Activated CD4-positive, CD25-positive, alpha-beta regulatory T cell treated with anti-CD3 and anti-CD28 coated beads, Interleukin-2, amount 50 U/mL, for 16 hours (primary cell): ENCODE measurements around the gene FNIP1.
"Not testable (repeated sequence)": the region's sequence is repeated elsewhere in the genome, so short reads cannot be mapped to it uniquely, and the experiment has no call there.

ENCODE experiments used
- DNase-seq: peaks from one replicate; pipeline ENCODE4 v3.0.0-alpha.2; 2020; ENCODE audit warnings: low read depth, low spot score

FNIP1 gene

DNA sequence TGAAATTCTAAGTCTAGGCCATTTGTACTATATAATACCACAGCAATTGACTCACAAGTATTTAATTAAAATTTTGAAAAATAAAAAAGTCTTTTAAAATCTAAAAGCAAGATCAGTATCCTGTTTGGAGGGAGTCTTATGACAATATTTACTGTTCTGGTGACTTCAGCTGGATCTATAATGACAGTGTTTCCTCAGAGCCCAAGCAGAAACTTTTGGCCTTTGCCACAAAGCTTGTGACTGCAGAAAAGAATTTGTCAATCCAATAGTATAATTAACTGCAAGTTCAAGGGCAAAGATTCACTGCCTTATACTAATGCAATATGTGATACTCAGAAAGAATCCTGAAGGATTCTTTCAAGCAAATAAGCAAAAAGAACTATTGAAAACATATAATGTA is 112.2 kb downstream of the FNIP1 start:
- DNase-seq, result no peak

DNA sequence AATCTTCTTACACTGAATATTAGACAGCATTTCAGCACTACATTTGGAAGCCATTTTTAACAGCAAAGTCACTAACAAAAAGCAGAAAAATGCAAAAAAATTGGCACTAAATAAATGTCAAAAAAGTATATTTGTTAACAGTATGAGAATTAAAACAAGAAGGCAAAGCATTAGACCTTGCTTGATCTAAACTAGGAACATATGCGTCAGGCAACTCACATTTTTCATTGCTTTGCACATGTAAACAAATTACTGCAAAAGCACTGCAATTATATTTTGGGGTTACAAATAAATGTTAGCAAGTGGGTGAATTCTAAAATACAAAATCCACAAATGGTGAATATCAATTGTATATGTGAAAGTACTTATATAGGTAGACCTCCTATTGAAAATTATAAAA is 112.8 kb downstream of the FNIP1 start:
- no peak for DNase-seq

- DNase-seq, result no peak
These were observed 114.0 kb downstream of the FNIP1 start for GRCh38 chr5:131682826-131683225.

DNA sequence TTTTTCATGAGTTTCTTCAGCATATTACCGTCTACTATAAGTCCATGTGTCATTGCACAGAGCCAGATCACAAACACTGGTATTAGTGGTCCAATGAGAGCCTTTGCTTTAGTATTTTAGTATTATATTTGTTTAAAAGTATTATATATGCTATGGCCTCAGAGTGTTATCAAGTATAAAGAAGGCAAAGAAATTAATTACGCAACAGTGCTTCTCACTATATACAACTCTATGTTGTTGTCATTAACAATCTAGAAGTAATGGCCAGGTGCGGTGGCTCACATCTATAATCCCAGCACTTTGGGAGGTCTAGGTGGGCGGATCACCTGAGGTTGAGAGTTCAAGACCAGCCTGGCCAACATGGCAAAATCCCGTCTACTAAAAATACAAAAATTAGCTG is 114.6 kb downstream of the FNIP1 start:
- DNase-seq, result no peak

DNA sequence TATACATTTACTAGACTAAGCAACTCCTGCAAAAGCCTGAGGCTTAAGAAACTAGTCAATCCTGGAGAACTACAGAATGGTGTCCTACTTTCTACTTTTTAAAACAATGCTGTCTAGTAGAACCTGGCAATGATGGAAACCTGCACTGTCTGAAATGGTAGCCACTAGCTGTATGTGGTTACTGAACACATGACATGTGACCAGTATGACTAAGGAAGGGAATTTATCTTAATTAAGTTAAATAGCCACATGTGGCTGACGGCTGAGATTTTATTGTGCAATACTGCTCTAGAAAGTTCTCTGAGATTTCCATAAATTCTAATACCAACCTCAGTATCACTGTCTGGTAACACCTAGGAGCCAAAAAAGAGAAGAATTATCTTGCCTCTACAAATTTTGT is 116.9 kb downstream of the FNIP1 start:
- DNase-seq, result no peak

GRCh38 chr5:131678273-131678672 is 118.5 kb downstream of the FNIP1 start:
- not testable (repeated sequence) for DNase-seq

DNA sequence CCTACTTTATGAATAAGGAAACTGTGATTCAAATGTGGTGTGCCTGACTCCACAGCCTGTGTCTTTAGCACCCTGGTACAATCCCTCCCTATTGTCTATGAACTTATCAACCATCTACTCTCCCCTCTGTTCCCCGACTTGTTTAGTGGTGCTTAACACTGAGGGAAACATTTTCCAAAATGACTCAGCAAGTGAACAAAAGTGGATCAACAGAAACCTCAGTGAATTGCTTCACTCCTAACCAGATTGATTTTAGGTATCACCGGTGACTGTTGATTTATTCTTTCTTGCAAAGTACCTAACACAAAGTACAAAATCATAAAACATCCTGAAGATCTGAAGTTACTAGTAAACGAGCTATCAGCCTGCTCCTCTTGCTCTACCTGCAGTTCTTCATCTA is 119.7 kb downstream of the FNIP1 start:
- DNase-seq, result no peak

DNA sequence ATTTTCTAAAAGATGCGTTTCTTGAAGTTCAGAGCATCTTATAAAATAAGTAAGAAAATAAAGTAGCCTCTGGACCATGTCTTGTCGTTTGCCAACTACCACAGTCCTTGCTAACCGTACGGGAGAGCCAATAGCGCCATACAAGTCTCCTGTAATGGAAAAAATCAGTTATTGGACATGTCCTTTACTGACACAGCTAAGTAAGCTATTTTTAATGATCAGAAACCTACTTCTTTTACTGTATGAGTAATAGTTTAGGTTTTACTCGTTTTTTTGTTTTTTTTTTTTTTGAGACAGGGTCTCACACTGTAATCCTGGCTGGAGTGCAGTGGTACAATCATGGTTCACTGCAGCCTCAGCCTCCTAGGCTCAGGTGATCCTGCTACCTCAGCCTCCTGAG is 124.0 kb downstream of the FNIP1 start:
- no peak for DNase-seq

DNA sequence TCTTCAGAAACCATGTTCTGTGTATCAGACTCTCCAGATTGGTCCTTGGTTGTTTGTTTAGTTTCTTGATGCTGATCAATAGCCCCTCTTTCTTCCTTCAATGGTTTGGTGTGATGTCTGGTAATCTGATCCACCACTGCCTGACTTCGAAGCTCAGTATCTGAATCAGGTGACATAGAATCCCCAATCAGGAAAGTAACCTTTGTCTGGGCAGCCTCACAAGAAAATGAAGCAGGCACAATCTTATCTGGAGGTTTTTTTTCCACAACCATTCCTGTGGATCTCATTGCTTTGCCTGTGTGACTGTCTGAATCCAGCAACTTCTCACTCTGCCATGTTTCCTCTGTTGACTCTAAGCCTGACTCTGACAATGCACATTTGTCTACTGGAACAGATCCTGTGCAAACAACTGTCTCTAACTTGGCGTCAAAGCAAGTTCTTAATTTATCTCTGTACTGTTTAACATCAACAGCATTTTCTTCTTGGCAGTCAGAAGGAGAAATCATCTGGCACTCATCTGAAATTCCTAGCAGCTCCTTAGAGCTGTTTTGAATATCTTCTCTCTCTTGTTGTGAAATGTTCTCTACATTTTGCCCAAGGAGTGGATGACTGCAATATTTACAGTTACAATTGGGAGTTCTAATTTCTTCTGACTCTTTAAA is 124.7 kb downstream of the FNIP1 start:
- DNase-seq, result no peak

DNA sequence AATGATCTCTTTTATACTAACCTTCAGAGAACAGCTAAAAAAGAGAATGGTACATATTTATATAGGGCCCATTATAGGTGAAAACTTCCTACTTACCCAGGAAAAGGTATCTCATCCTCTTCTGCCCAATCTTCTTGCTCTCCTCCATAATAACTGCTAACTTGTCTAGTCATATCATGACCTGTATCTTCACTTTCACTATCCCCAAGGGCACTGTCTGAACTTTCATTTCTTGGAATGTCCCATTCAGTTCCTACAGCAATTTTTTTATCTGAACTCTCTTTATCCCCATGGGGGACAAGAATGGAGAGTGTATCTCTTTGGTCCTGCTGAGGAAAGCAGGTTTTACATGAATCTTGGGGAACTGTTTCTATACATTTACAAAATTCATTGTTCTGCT is 125.4 kb downstream of the FNIP1 start:
- DNase-seq, result no peak

DNA sequence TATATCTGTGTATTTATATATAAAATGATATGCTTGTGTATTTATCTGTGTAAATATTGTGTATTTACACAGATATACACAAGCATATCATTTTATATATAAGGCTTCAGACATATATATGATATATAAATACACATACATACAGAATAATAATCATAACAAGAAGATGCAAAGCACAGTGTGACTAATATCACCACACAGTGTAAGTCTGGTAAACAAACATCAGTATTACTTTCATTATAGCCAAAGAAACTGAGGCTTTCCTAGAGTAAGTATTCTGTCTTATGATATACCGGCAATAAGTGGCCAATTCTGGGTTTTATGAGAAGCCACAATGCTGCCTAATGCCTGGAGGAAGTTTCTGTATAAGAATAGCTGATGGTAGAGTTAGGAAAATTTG is 131.9 kb downstream of the FNIP1 start:
- no peak for DNase-seq

- DNase-seq, result no peak
These were observed 134.9 kb downstream of the FNIP1 start for GRCh38 chr5:131661933-131662332.

DNA sequence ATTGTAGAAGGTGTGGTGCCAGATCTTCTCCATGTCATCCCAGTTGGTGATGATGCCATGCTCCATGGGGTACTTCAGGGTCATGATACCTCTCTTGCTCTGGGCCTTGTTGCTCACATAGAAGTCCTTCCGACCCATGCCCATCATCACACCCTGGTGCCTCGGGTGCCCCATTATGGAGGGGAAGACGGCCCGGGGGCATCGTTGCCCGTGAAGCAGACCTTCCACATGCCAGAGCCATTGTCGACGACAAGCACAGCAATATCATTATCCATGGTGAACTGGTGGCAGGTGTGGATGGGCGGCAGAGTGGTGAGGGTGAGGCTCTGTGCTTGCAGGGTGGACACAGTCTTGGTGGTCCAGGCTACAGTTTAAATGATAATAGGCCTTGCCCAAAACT is 137.0 kb downstream of the FNIP1 start:
- DNase-seq, result no peak

DNA sequence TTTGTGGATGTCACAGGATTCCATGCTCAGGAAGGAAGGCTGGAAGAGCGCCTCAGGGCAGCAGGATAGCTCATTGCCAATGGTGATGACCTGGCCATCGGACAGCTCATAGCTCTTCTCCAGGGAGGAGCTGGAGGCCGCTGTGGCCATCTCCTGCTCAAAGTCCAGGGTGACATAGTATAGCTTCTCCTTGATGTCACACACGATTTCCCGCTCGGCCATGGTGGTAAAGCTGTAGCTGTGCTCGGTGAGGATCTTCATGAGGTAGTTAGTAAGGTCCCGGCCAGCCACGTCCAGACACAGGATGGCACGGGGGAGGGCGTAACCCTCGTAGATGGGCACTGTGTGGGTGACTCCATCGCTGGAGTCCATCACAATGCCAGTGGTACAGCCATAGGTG is 137.5 kb downstream of the FNIP1 start:
- no peak for DNase-seq

DNA sequence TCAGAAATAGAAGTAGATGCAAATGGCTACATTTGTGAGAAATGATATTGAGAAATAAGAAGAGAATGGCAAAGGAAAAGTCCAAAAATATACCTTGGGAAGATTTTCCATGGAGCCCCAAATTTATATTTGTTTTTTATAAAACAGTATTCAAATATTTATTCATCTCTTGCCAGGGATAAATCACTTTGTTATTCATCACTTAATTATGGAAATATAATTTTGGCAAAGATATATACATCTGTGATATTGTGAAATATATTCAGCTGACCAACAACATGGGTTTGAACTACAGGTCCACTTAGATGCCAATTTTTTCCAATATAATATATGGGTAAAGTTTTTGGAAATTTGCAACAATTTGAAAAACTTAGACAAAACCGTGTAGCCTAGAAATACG is 142.0 kb downstream of the FNIP1 start:
- DNase-seq, result no peak

GRCh38 chr5:131654309-131654708 is 142.5 kb downstream of the FNIP1 start:
- no peak for DNase-seq

DNA sequence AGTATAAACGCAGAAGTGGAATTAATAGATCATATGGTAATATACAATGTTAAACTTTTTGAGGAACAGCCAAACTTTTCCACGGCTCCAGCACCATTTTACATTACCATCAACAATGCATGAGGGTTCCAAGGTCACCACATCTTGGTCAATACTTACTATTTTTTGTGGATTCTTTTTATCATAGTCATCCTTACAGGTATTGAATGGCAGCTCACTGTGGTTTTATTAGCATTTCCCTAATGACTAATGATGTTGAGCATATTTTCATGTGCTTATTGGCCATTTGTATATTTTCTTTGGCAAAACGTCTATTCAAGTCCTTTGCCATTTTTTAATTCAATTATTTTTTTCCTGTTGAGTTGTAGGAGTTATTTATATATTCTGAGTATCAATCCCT is 147.7 kb downstream of the FNIP1 start:
- DNase-seq, result no peak

GRCh38 chr5:131647048-131647769 is 149.6 kb downstream of the FNIP1 start:
- DNase-seq, result no peak

- no peak for DNase-seq
These were observed 152.0 kb downstream of the FNIP1 start for GRCh38 chr5:131644822-131645221.

DNA sequence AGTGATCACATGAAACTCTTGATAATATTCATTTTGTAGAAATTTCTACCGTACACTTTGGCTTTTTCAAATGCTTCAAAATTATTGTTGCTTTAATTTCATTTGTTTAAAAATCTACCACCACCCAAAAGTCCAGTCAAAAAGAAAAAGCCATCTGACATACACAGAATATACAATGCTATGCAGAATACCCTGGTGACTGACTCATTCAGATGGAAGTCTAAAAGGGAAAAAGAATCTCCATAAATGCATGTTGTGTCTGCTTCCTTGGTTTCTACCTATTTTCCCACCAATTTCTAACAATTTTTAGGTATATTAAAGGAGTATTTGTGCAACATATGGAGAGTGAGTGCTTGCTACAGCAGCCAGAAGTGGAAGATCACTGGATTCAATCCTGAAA is 152.4 kb downstream of the FNIP1 start:
- no peak for DNase-seq

GRCh38 chr5:131641494-131641893 is 155.3 kb downstream of the FNIP1 start:
- DNase-seq, result no peak

GRCh38 chr5:131640043-131640856 is 156.6 kb downstream of the FNIP1 start:
- DNase-seq, result peak; percentile 14

- DNase-seq, result no peak
These were observed 157.7 kb downstream of the FNIP1 start for GRCh38 chr5:131639148-131639547.
